Neural crest cell (in vitro differentiated cells): ENCODE data around the gene CSNK1G1. TPM values are rescaled to one million over a fixed set of nuclear protein-coding genes. Genes with fewer than 3 reads are reported as not detected.
"Not testable (repeated sequence)": the region's sequence is repeated elsewhere in the genome, so short reads cannot be mapped to it uniquely, and the experiment has no call there.

Source experiments
- DNase-seq: peaks from one replicate; pipeline ENCODE4 v3.0.0; 2021; ENCODE audit warnings: low read depth, mixed read lengths, low spot score
- H3K27ac Mint-ChIP-seq: one replicate; pipeline ENCODE4 v1.8.0; 2021; ENCODE audit warnings: mild to moderate bottlenecking, mixed read lengths; ENCODE audit not compliant: unreplicated experiment
- H3K27me3 Mint-ChIP-seq: 2 replicates; pipeline ENCODE4 v1.8.0; 2021; ENCODE audit warnings: low read depth, mild to moderate bottlenecking, mixed read lengths
- H3K36me3 Mint-ChIP-seq: 2 replicates; pipeline ENCODE4 v1.8.0; 2021; ENCODE audit warnings: low read depth, mild to moderate bottlenecking, mixed read lengths
- H3K4me1 Mint-ChIP-seq: 2 replicates; pipeline ENCODE4 v1.8.0; 2021; ENCODE audit warnings: mixed read lengths
- H3K4me3 Mint-ChIP-seq: one replicate; pipeline ENCODE4 v1.8.0; 2021; ENCODE audit warnings: mild to moderate bottlenecking, mixed read lengths
- H3K9me3 Mint-ChIP-seq: 2 replicates; pipeline ENCODE4 v1.8.0; 2021; ENCODE audit warnings: mixed read lengths
- CTCF ChIP-seq: fragments of 200-600 bp; sonication (generic); conservative IDR thresholded peaks from 2 replicates; pipeline ENCODE4 v1.5.0; 2021; ENCODE audit warnings: antibody characterized with exemption, mild to moderate bottlenecking
- total RNA-seq: library from RNA; stranded (reverse); gene quantifications from 2 replicates; pipeline ENCODE4 v1.2.1, GENCODE V29; 2021

Gene CSNK1G1
- total RNA-seq, 1 donor from 2014 or later: 15.5 TPM

GRCh38 chr15:64224511-64224910 is 131.5 kb downstream of the CSNK1G1 start:
- Mint-ChIP-seq H3K4me3 (no peak overlapping the region), H3K9me3 (peaks cover 3% of the 10 kb centered on the region), H3K4me1 (no peaks in the 10 kb centered on the region), H3K36me3 (peaks cover 17% of the 10 kb centered on the region), H3K27ac (no peak overlapping the region), H3K27me3 (no peaks in the 10 kb centered on the region)
- no peak for TF ChIP-seq CTCF
- no peak for DNase-seq

- H3K27ac Mint-ChIP-seq: no peak overlapping the region
- TF ChIP-seq CTCF: no peak
These were observed 132.1 kb downstream of the CSNK1G1 start for GRCh38 chr15:64223882-64224281.

GRCh38 chr15:64222573-64223366 is 133.2 kb downstream of the CSNK1G1 start:
- no peak for TF ChIP-seq CTCF
- H3K36me3 Mint-ChIP-seq: peaks cover 16% of the 10 kb centered on the region
- no peak overlapping the region for H3K4me3 Mint-ChIP-seq
- H3K27ac Mint-ChIP-seq: no peak overlapping the region
- H3K4me1 Mint-ChIP-seq: no peaks in the 10 kb centered on the region
- DNase-seq: no peak
- peaks cover 3% of the 10 kb centered on the region for H3K9me3 Mint-ChIP-seq
- H3K27me3 Mint-ChIP-seq: no peaks in the 10 kb centered on the region

More at GRCh38 chr15:64223882-64224281, 132.1 kb downstream of the CSNK1G1 start:
- peaks cover 3% of the 10 kb centered on the region for H3K9me3 Mint-ChIP-seq
- no peaks in the 10 kb centered on the region for H3K27me3 Mint-ChIP-seq
- no peak for DNase-seq
- no peaks in the 10 kb centered on the region for H3K4me1 Mint-ChIP-seq
- H3K36me3 Mint-ChIP-seq: peaks cover 17% of the 10 kb centered on the region
- H3K4me3 Mint-ChIP-seq: no peak overlapping the region

- DNase-seq, H3K36me3 Mint-ChIP-seq, H3K4me3 Mint-ChIP-seq, H3K27me3 Mint-ChIP-seq, H3K4me1 Mint-ChIP-seq, H3K9me3 Mint-ChIP-seq, H3K27ac Mint-ChIP-seq: not testable (repeated sequence)
These were observed 134.1 kb downstream of the CSNK1G1 start for GRCh38 chr15:64221911-64222310.

GRCh38 chr15:64217429-64217750 is 138.6 kb downstream of the CSNK1G1 start:
- not testable (repeated sequence) for H3K4me3 Mint-ChIP-seq, H3K27ac Mint-ChIP-seq, DNase-seq, H3K4me1 Mint-ChIP-seq, H3K36me3 Mint-ChIP-seq, H3K27me3 Mint-ChIP-seq, H3K9me3 Mint-ChIP-seq

GRCh38 chr15:64216730-64217428 is 139.1 kb downstream of the CSNK1G1 start:
- Mint-ChIP-seq H3K9me3 (no peaks in the 10 kb centered on the region), H3K36me3 (no peaks in the 10 kb centered on the region), H3K4me3 (no peak overlapping the region), H3K4me1 (peaks cover 5% of the 10 kb centered on the region), H3K27ac (peak overlapping the region; percentile 78), H3K27me3 (no peaks in the 10 kb centered on the region)
- TF ChIP-seq CTCF: no peak
- DNase-seq: no peak
